IPS DF 4.7 (cell line): ENCODE data around the gene PRSS48.
"Not testable (repeated sequence)": the region's sequence is repeated elsewhere in the genome, so short reads cannot be mapped to it uniquely, and the experiment has no call there.

Source experiments
- DNase-seq: peaks from one replicate; pipeline ENCODE4 v3.0.0-alpha.2; 2013; ENCODE audit warnings: low spot score; ENCODE audit errors: extremely low read depth

PRSS48 gene

GRCh38 chr4:151316645-151317044, 39.7 kb downstream of the PRSS48 start:
- DNase-seq = no peak

- DNase-seq = no peak
These were observed 41.5 kb downstream of the PRSS48 start for GRCh38 chr4:151318307-151319006.

GRCh38 chr4:151319490-151319889, 42.5 kb downstream of the PRSS48 start:
- DNase-seq = no peak

GRCh38 chr4:151321586-151321985, 44.6 kb downstream of the PRSS48 start:
- DNase-seq = no peak

GRCh38 chr4:151322161-151322560, 45.2 kb downstream of the PRSS48 start:
- DNase-seq = not testable (repeated sequence)

- DNase-seq = no peak
These were observed 45.6 kb downstream of the PRSS48 start for GRCh38 chr4:151322570-151322969.

GRCh38 chr4:151323667-151324066, 46.7 kb downstream of the PRSS48 start:
- DNase-seq = no peak

GRCh38 chr4:151324124-151324751, 47.3 kb downstream of the PRSS48 start:
- no peak for DNase-seq

- no peak for DNase-seq
These were observed 47.8 kb downstream of the PRSS48 start for GRCh38 chr4:151324752-151325110.

GRCh38 chr4:151325111-151325948, 48.4 kb downstream of the PRSS48 start, which contains the start of gene SH3D19:
Gene SH3D19, minus strand, starts transcription at chr4:151325605. Its CDS starts 253 bp downstream, at chr4:151325352.
- no peak for DNase-seq

- no peak for DNase-seq
These were observed 48.9 kb downstream of the PRSS48 start for GRCh38 chr4:151325949-151326246.

- DNase-seq = no peak
These were observed 52.5 kb downstream of the PRSS48 start for GRCh38 chr4:151329217-151330007.

- DNase-seq = no peak
These were observed 54.5 kb downstream of the PRSS48 start for GRCh38 chr4:151331276-151332042.

GRCh38 chr4:151339467-151339866, 62.5 kb downstream of the PRSS48 start:
- DNase-seq = no peak

GRCh38 chr4:151340751-151341385, 63.9 kb downstream of the PRSS48 start:
- no peak for DNase-seq
